H1 (cell line): Measurements from ENCODE around the gene NRN1L. TPM values are rescaled to one million over a fixed set of nuclear protein-coding genes. Genes with fewer than 3 reads are reported as not detected.
A peak's percentile ranks its signal among the peaks of the same experiment; 100 is the strongest.

Experiments
- ATF3 ChIP-seq: IDR thresholded peaks from 2 replicates; pipeline ENCODE4 v1.6.1; 2011; ENCODE audit warnings: low read depth, mild to moderate bottlenecking, low read length; ENCODE audit not compliant: insufficient read depth
- CBX8 ChIP-seq: fragments of 300-800, 300-1000 bp; sonication (generic); IDR thresholded peaks from 2 replicates; pipeline ENCODE4 v1.7.1; 2016; ENCODE audit warnings: low read depth, low read length, borderline replicate concordance
- GABPA ChIP-seq: IDR thresholded peaks from 2 replicates; pipeline ENCODE4 v1.6.1; 2011; ENCODE audit warnings: mild to moderate bottlenecking, low read length, moderate library complexity, borderline replicate concordance; ENCODE audit not compliant: insufficient read depth
- KDM1A ChIP-seq: fragments of 200-600, 300-600 bp; sonication (generic); IDR thresholded peaks from 2 replicates; pipeline ENCODE4 v1.7.1; 2016; ENCODE audit warnings: mild to moderate bottlenecking, low read length, borderline replicate concordance
- KDM4A ChIP-seq: IDR thresholded peaks from one replicate; pipeline ENCODE4 v1.7.1; 2012; ENCODE audit warnings: low read depth, mild to moderate bottlenecking, moderate library complexity, low read length, inconsistent platforms; ENCODE audit not compliant: severe bottlenecking
- MAFK ChIP-seq: IDR thresholded peaks from 2 replicates; pipeline ENCODE4 v1.6.1; 2012; ENCODE audit warnings: low read depth, mild to moderate bottlenecking, improper control_type of control experiment, low read length
- NANOG ChIP-seq: IDR thresholded peaks from 2 replicates; pipeline ENCODE4 v1.6.1; 2011; ENCODE audit warnings: low read length, low read depth, mild to moderate bottlenecking, inconsistent platforms; ENCODE audit not compliant: insufficient read depth, poor library complexity, severe bottlenecking
- POLR2A ChIP-seq, 2 experiments: IDR thresholded peaks; 1 replicate in 1 of 2; 2 replicates in 1 of 2; pipeline ENCODE4 v1.6.1; 2011; ENCODE audit warnings: low read depth in 2 of 2, low read length in 2 of 2, mild to moderate bottlenecking in 2 of 2; ENCODE audit errors: control extremely low read depth in 1 of 2
- RAD21 ChIP-seq, 2 experiments: IDR thresholded peaks in 1 of 2; conservative IDR thresholded peaks in 1 of 2; 2 replicates each; pipeline ENCODE4 v1.6.1; 2011; ENCODE audit warnings: low read depth in 2 of 2, low read length in 2 of 2, improper control_type of control experiment in 1 of 2, inconsistent platforms in 1 of 2, mild to moderate bottlenecking in 1 of 2, moderate library complexity in 1 of 2
- RNF2 ChIP-seq: fragments of 200-900, 300-1000 bp; sonication (generic); IDR thresholded peaks from 2 replicates; pipeline ENCODE4 v1.7.1; 2016; ENCODE audit warnings: borderline replicate concordance, low read depth, mild to moderate bottlenecking, antibody characterized with exemption, low read length; ENCODE audit not compliant: poor library complexity, severe bottlenecking; ENCODE audit errors: missing control alignments
- SIN3A ChIP-seq, 2 experiments: IDR thresholded peaks in 1 of 2; conservative IDR thresholded peaks in 1 of 2; 2 replicates each; pipeline ENCODE4 v1.6.1; 2011 to 2012; ENCODE audit warnings: low read length in 2 of 2, improper control_type of control experiment in 1 of 2, low read depth in 1 of 2, mild to moderate bottlenecking in 1 of 2
- USF2 ChIP-seq: IDR thresholded peaks from 2 replicates; pipeline ENCODE4 v1.6.1; 2011; ENCODE audit warnings: low read length, improper control_type of control experiment
- YY1 ChIP-seq: IDR thresholded peaks from 2 replicates; pipeline ENCODE4 v1.6.1; 2011; ENCODE audit warnings: low read depth, mild to moderate bottlenecking, low read length
- ZNF274 ChIP-seq: IDR thresholded peaks from 2 replicates; pipeline ENCODE4 v1.7.0; 2012; ENCODE audit warnings: low read length, borderline replicate concordance; ENCODE audit errors: extremely low read depth
- polyA plus RNA-seq, 7 experiments: library from polyadenylated mRNA; depleted of rRNA in 3 of 7; stranded (reverse) in 5 of 7; unstranded in 2 of 7; fragments of >200 nt in 5 of 7; fragments of 200-250 nt in 2 of 7; gene quantifications; 1 replicate in 5 of 7; 2 replicates in 1 of 7; 4 replicates in 1 of 7; pipeline versions ENCODE4 v1.2.1 to v1.2.3, GENCODE V29; 2011 to 2013; ENCODE audit warnings: missing spikeins in 2 of 7, mixed read lengths in 2 of 7
- total RNA-seq: library from RNA; stranded (reverse); fragmentation: NEBNext Ultra II Directional; extraction: Animal tissue kit (Norgen Biotek cat#: 25700); gene quantifications from 2 replicates; pipeline ENCODE4 v1.2.1, GENCODE V29; 2021
- TF ChIP-seq, protein P1 (sequence below): IDR thresholded peaks from 2 replicates; pipeline ENCODE4 v1.6.1; 2012; ENCODE audit warnings: inconsistent platforms

NRN1L gene
- total and polyA plus RNA-seq, 2 of the 8 experiments (the other 6 are each of a cell fraction or from before 2014, with no cell fraction given): 4.1 to 35.2 TPM

GRCh38 chr16:67865318-67865717 is 19.4 kb upstream of the NRN1L start (continued):
- TF ChIP-seq RNF2 (no peak), GABPA (no peak), ATF3 (no peak), YY1 (peak; percentile 48; the same call in 1 of the 2 replicates), RAD21 (IDR thresholded peaks at IDR 0.05 in 1 of 2, conservative IDR thresholded peaks at IDR 0.05 in 1 of 2; ENCODE audit: low read depth in 2 of 2, low read length in 2 of 2) (peak; percentile 80 to 82), USF2 (no peak), ZNF274 (no peak), CBX8 (no peak), KDM1A (no peak), NANOG (no peak), MAFK (no peak), SIN3A (conservative IDR thresholded peaks at IDR 0.05 in 1 of 2, IDR thresholded peaks at IDR 0.05 in 1 of 2; ENCODE audit: low read depth in 1 of 2, low read length in 2 of 2) (0 out of 4 replicates have a peak, but pooled peaks of 1 of the 2 experiments have one; percentile 72), POLR2A (IDR thresholded peaks at IDR 0.05; ENCODE audit: control extremely low read depth in 1 of 2, low read depth in 2 of 2, low read length in 2 of 2) (no peak), KDM4A (no peak)
- TF ChIP-seq, protein P1, sequence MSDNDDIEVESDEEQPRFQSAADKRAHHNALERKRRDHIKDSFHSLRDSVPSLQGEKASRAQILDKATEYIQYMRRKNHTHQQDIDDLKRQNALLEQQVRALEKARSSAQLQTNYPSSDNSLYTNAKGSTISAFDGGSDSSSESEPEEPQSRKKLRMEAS: peak; percentile 98
